KOPT-K1 (cell line): Measurements from ENCODE around the gene NRG3.

Source experiments
- H3K27ac ChIP-seq: fragments of 200-600 bp; sonication (generic); 2 replicates; pipeline ENCODE4 v1.5.1; 2016; ENCODE audit warnings: antibody characterized with exemption, mild to moderate bottlenecking, low read depth, low read length; ENCODE audit not compliant: poor library complexity, severe bottlenecking
- H3K36me3 ChIP-seq: fragments of 200-600 bp; sonication (generic); 2 replicates; pipeline ENCODE4 v1.5.1; 2017; ENCODE audit warnings: antibody characterized with exemption, mild to moderate bottlenecking, low read length, moderate library complexity; ENCODE audit not compliant: insufficient read depth
- H3K9me3 ChIP-seq: fragments of 200-600 bp; sonication (generic); 2 replicates; pipeline ENCODE4 v1.5.1; 2017; ENCODE audit warnings: antibody characterized with exemption, low read length, mild to moderate bottlenecking; ENCODE audit not compliant: insufficient read depth, poor library complexity, severe bottlenecking

Gene NRG3

DNA sequence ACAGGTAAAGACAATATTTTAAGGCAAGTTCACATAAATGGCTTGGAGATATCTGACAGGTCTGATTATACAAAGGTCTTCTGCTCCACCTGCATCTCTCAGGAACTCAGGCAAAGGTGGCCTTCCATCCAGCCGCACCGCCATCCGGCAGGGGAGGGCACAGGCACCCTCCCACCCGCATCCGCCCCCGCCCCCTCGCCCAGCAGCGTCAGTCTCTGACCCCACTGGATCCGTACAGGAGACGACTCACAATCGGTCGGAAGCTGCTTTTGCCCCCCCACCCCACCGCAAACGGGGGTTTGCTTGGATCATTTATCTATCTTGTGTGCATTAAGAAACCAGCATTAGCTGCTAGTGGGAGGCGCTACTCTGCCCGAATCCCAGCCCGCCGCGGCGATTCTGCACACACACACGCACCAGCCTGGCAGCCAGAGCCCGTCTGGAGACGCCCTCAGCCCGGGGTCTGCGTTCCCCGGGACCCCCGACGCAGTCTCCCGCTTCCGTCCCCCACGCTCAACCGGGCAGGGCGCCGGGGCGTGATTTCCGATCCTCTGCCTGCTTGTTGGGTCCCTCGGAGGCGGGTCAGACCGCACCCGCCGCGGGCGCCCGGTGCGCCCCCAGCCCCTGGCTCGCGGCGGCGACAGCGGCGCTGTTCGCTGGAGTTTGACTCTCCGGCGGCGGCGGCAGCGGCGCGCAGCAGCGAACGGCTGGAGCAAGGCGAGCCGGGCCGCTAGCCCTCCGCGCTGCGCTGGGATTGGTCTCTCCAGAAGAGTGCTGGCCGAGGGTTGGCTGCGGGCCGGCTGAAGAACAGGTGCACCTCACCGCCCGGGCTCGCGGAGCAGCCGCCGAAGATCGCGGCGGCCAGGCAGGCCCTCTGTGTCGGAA is 820 bp upstream of the NRG3 start:
- H3K27ac ChIP-seq = no peak overlapping the region
- H3K9me3 ChIP-seq = no peaks in the 10 kb centered on the region
- H3K36me3 ChIP-seq = no peaks in the 10 kb centered on the region

DNA sequence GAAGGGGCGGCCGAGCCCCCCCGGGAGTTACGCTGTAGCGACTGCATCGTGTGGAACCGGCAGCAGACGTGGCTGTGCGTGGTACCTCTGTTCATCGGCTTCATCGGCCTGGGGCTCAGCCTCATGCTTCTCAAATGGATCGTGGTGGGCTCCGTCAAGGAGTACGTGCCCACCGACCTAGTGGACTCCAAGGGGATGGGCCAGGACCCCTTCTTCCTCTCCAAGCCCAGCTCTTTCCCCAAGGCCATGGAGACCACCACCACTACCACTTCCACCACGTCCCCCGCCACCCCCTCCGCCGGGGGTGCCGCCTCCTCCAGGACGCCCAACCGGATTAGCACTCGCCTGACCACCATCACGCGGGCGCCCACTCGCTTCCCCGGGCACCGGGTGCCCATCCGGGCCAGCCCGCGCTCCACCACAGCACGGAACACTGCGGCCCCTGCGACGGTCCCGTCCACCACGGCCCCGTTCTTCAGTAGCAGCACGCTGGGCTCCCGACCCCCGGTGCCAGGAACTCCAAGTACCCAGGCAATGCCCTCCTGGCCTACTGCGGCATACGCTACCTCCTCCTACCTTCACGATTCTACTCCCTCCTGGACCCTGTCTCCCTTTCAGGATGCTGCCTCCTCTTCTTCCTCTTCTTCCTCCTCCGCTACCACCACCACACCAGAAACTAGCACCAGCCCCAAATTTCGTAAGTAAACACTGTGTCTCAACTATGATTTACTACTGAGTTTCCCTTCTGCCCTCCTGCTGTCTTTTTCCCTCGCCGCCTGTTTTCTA is 666 bp downstream of the NRG3 start:
- no peaks in the 10 kb centered on the region for H3K9me3 ChIP-seq
- H3K36me3 ChIP-seq = no peaks in the 10 kb centered on the region
- no peak overlapping the region for H3K27ac ChIP-seq

DNA sequence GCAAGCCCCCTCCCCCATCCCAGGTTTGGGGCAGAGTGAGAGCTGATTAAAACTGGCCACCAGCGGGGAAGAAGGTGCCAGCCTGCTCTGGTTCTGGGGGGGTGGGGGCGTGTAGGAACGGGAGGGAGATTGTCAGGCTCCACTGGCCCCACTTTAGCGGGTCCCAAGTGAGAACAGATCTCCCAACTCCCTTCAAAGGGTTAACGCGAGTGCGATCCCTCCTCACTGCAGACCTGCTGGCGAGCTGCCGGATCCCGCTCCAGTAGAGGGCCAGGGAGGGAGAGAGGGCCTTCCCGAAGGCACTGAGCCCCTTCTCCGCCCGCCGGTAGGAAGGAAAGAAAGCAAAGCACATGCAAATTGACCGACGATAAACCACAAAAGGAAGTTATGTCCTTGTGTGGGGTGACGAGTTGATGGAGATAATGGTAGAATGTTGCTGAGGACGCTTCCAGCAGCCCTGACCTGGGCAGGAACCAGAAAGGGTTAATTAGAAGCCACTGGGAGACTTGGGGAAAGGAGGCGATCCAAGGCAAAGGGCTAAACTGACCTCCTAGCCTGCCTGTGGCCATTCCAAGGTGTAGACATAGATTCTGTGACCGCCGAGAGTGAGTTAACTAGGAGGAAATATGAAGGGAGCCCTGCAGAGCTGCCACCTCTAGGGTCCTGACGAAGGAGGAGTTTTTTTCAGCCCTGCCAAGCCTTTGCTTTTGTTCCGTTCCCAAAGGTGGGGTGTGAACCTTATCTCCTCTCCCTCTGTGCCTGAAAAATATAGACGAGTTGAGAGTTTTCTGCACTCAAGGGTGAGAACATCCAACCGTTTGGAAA is 1.5 kb downstream of the NRG3 start:
- no peaks in the 10 kb centered on the region for H3K36me3 ChIP-seq
- no peak overlapping the region for H3K27ac ChIP-seq

DNA sequence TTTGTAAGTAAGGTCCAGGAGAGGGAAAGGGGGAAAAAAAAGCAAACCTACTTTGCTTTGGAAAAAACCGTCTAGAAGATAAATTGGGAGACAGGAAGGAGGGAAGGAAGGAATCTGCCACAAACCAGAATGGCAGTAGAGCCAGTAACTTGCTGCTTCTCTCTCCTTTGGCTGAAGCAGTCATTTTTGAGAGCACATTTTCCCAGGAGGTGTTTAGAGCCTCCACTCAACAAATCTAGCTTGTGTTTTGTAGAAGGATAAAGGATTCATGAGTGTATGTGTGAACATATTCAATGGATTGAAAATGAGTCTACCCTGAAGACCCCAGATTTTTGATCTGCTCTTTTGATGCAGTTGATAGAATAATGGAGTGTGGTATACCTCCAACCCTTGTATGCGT is 2.6 kb downstream of the NRG3 start:
- no peaks in the 10 kb centered on the region for H3K9me3 ChIP-seq
- H3K36me3 ChIP-seq = no peaks in the 10 kb centered on the region
- no peak overlapping the region for H3K27ac ChIP-seq

More for the DNA sequence above, 1.5 kb downstream of the NRG3 start:
- no peaks in the 10 kb centered on the region for H3K9me3 ChIP-seq

DNA sequence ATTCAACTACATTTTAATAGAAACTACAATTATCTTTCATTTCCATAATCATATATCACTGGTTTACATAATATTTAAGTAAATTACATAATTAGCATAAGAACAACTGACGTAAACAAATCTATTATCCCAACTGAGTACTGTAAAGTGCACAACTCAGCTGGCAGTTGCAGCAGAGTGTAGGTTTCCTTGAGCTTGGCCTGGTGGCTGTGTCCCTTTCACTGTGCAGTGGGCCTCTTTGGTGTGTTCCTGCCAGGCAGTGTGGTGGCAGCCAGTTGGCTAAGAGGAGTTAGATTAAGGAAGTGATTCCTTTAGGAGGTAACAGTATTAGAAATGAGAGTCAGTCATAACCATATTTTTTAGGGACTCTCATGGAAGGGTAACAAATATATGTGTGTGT is 7.0 kb downstream of the NRG3 start:
- no peak overlapping the region for H3K27ac ChIP-seq

DNA sequence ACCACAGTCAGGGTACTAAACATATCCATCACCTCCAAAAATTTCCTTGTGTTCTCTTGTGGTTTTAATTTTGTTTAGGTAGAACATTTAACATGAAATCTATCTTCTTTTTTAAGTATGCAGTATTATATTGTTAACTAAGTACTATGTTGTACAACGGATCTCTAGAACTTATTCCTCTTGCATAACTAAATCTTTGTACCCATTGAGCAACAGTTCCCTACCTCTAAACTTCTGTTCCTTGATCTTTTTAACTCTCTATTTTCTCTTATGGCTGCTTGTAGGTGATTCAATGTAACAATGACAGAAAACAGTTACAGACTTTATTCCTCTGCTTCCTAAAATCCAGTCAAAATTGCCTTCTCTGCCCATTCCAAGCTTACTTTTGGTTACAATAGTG is 9.9 kb downstream of the NRG3 start:
- no peaks in the 10 kb centered on the region for H3K9me3 ChIP-seq
- no peak overlapping the region for H3K27ac ChIP-seq
- no peaks in the 10 kb centered on the region for H3K36me3 ChIP-seq

More for the DNA sequence above, 7.0 kb downstream of the NRG3 start:
- H3K36me3 ChIP-seq = no peaks in the 10 kb centered on the region
- H3K9me3 ChIP-seq = no peaks in the 10 kb centered on the region

DNA sequence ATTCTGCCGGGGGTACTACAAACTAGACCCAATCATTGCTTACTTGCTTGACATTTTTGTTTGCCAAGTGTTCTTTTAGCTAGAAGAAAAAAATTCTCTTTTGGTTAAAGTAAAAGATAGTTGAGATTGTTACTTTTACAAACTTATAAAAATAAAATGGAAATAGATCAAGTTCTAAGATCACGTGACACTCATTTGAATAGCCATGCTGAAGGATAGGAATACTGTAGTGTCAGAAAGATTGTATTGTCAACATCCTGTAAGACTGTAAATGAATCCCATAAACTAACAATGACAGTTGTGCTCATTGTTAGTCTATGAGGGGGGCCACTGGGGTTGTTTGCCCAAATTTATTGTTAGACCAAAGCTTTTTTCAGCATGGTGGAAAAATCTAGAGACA is 10.5 kb downstream of the NRG3 start:
- no peaks in the 10 kb centered on the region for H3K36me3 ChIP-seq
- no peak overlapping the region for H3K27ac ChIP-seq
- no peaks in the 10 kb centered on the region for H3K9me3 ChIP-seq

DNA sequence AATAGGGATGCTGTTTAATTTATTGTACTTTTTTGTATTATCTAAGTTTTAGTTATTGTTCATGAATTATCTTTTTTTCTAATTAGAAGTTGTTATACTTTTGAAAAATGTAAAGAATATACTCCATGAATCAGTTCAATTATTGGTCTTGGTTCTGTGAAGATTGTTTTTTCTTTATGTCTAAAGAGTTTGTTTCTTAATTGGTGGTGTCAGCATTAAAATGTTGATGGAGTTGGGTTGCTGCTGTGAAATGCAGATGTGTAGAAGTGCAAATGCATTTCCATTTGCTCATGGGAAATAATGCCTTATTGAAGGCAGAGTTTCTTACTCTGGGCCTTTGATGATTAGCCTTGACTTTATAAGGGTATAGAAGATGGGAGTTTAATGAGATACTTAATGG is 11.9 kb downstream of the NRG3 start:
- Histone ChIP-seq H3K9me3 (no peaks in the 10 kb centered on the region), H3K27ac (no peak overlapping the region), H3K36me3 (no peaks in the 10 kb centered on the region)

DNA sequence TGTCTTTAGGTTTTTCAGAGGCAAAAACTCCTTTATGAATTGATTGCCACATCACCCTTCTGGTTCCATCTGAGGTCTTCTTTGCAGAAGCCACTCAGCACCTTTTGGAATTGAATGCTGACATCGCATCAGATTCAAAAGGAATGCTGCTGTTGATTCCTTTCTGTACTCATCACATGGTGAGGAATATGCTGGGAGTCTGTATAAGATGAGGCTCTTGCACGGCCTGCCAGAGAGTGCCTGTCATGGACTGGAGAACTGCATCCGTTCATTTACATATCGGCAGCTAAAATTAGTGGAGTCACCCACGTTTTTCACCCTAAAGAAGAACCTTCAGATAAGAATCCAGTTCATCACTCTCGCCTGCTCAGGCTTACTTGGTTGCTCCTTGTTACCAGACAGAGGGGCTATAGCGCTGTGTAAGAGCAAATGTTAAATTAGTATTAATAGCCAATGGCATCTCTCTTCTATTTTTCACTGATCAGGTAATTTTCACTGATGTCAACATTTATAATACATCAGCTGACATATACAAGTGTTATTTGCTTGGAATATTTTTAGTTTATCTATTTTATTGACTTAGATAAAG is 14.3 kb downstream of the NRG3 start:
- Histone ChIP-seq H3K36me3 (no peaks in the 10 kb centered on the region), H3K9me3 (no peaks in the 10 kb centered on the region)

DNA sequence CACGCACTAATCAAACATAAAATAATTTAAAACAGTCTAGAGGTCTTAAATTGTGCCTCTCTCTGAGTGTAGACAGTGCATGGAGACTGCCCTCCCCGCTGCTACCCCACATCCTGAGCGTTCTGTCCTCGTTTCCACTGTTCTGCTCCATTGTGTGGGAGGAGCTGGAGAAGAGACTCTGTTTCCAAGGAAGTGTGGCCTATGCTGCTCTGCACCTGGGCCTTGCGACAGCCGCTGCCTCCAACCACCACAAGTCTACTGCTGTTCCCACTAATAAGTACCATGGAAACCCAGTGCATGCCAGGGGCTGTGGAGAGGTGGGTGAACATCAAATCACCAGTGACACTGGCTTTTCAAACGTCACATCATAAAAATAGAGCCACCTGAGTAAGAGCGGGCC is 19.6 kb downstream of the NRG3 start:
- H3K9me3 ChIP-seq = no peaks in the 10 kb centered on the region
- no peaks in the 10 kb centered on the region for H3K36me3 ChIP-seq
- no peak overlapping the region for H3K27ac ChIP-seq

More for the DNA sequence above, 14.3 kb downstream of the NRG3 start:
- no peak overlapping the region for H3K27ac ChIP-seq

DNA sequence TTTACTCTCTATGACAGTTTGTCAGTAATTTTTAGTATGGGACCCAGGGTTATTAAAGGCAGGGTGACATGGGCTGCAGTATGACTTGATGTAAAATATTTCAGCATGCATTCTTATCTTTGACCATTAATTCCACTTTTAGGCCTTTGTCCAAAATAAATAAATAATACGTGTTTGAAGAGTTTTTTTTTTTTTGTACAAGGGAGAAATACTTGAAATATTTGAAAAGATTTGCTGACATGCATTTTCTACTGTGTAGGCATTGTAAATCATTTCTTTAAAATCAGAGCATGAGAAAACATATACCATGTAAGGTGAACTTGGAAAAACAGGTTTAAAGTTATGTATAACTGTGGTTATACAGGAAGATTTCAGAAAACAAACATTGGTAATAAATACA is 23.5 kb downstream of the NRG3 start:
- H3K36me3 ChIP-seq = no peaks in the 10 kb centered on the region
- H3K27ac ChIP-seq = no peak overlapping the region
- no peaks in the 10 kb centered on the region for H3K9me3 ChIP-seq

DNA sequence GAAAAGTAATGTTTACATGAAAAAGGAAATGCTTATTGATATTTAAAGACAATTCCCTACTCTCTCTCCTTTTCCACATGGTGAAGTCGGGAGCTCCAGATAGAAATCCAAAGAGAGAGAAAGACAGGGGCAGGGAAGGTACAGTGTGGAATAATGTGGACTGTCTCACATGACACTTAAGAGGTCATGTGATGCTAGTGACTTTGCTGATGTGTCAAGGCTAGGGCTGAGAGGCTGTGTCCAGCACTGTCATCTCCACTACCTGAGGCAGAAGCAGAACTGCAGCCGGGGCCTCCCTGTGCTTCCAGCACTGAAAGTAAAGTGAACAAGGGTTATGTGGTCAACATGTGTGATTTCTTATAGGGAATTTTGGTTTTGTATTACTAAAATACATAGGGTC is 26.0 kb downstream of the NRG3 start:
- Histone ChIP-seq H3K27ac (no peak overlapping the region), H3K9me3 (no peaks in the 10 kb centered on the region), H3K36me3 (no peaks in the 10 kb centered on the region)

DNA sequence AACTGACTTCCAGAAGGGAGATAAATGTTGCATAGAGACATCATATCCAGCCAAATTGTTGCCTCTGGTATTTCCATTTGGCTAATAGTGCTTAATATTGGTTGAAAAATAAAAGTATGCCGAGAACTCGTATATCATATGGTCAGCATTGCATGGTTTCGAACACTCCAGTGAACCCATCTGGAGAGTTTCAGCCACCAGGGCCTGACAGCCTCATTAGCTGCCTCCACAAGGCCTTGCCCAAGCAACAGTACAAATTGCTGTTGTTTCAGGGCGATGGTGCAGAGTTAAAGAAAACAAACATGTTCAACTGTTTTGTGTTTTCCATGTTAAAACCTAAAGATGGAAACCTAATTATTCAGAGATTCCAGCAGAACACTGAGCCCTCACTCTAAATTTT is 28.5 kb downstream of the NRG3 start:
- Histone ChIP-seq H3K9me3 (no peaks in the 10 kb centered on the region), H3K36me3 (no peaks in the 10 kb centered on the region), H3K27ac (no peak overlapping the region)

DNA sequence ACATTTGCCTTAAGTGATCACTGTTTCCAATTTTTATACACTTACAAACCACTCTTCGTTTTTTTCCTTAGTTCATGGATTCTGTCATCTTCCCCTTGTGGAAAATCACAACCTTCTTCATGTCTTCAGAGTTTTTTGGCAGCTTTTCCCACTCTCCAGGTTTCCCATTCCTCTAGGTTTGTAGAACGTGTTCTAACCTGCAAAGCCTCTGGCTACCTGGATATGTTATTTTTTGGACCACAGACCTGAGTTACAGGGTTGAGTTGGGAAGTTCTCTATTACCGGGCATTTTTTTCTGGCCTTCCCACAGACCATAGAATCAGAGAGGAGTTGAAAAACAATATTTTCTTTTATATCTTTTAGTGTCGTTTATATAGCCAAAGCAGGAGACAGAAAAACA is 30.2 kb downstream of the NRG3 start:
- Histone ChIP-seq H3K9me3 (no peaks in the 10 kb centered on the region), H3K27ac (no peak overlapping the region), H3K36me3 (no peaks in the 10 kb centered on the region)

DNA sequence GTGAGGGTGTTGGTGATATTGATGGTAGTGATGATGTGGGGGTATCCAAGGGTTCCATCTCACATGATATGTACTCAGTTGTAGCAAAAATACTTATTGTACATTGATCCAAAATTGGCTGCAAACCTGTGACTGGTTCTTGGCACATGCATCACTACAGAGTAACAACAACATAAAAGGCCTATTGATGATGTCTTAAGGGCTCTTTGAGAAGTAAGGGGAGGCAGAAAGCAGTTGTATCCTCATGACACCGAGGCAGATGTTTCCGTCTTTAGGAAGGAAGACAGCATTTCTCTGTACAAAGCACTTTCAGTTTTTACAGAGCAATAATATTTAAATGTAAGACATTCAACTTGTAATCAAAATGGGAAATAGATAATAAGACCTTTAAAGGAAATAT is 34.5 kb downstream of the NRG3 start:
- no peak overlapping the region for H3K27ac ChIP-seq
- H3K36me3 ChIP-seq = no peaks in the 10 kb centered on the region
- no peaks in the 10 kb centered on the region for H3K9me3 ChIP-seq
